Neural cell (in vitro differentiated cells): ENCODE results near the gene KRTAP5-9. TPM values are rescaled to one million over a fixed set of nuclear protein-coding genes. Genes with fewer than 3 reads are reported as not detected.

Experiments used
- H2AFZ ChIP-seq: fragments of 200-600, 300-800 bp; sonication (generic), shearing (Covaris generic); 2 replicates; pipeline ENCODE4 v1.6.0; 2014; ENCODE audit warnings: low read depth, mild to moderate bottlenecking, antibody characterized with exemption, low read length, moderate library complexity
- H3F3A ChIP-seq: fragments of 200-600 bp; shearing (Covaris generic); 2 replicates; pipeline ENCODE4 v1.6.1; 2016; ENCODE audit warnings: mild to moderate bottlenecking, moderate library complexity, mixed read lengths, antibody characterized with exemption, low read length; ENCODE audit not compliant: insufficient read depth, poor library complexity, severe bottlenecking
- H3K27ac ChIP-seq: fragments of 200-600, 300-800 bp; sonication (generic), shearing (Covaris generic); 2 replicates; pipeline ENCODE4 v1.5.1; 2014; ENCODE audit warnings: mild to moderate bottlenecking, low read length, moderate library complexity
- H3K27me3 ChIP-seq: fragments of 300-800, 200-600 bp; sonication (generic), shearing (Covaris generic); 2 replicates; pipeline ENCODE4 v1.6.0; 2014; ENCODE audit warnings: mild to moderate bottlenecking, low read depth, low read length, moderate library complexity; ENCODE audit not compliant: insufficient read depth
- H3K36me3 ChIP-seq: fragments of 300-800, 200-600 bp; sonication (generic), shearing (Covaris generic); 2 replicates; pipeline ENCODE4 v1.5.1; 2014; ENCODE audit warnings: mild to moderate bottlenecking, antibody characterized with exemption, low read length, moderate library complexity; ENCODE audit not compliant: insufficient read depth
- H3K4me2 ChIP-seq: fragments of 300-800, 200-600 bp; sonication (generic), shearing (Covaris generic); 2 replicates; pipeline ENCODE4 v1.6.0; 2014; ENCODE audit warnings: mild to moderate bottlenecking, low read length
- H3K4me3 ChIP-seq: fragments of 300-800, 200-600 bp; sonication (generic), shearing (Covaris generic); 2 replicates; pipeline ENCODE4 v1.5.1; 2014; ENCODE audit warnings: mild to moderate bottlenecking, low read length, moderate library complexity
- H3K79me2 ChIP-seq: fragments of 200-600 bp; shearing (Covaris generic); replicated peaks from 2 replicates; pipeline ENCODE4 v1.6.0; 2014; ENCODE audit warnings: mild to moderate bottlenecking, low read length, moderate library complexity; ENCODE audit not compliant: insufficient read depth
- H3K9ac ChIP-seq: fragments of 300-800, 200-600 bp; sonication (generic), shearing (Covaris generic); 2 replicates; pipeline ENCODE4 v1.6.1; 2016; ENCODE audit warnings: mild to moderate bottlenecking, low read length, mixed read lengths
- H3K9me2 ChIP-seq: fragments of 200-600 bp; shearing (Covaris generic); 2 replicates; pipeline ENCODE4 v1.6.1; 2016; ENCODE audit warnings: mild to moderate bottlenecking, low read length, mixed read lengths; ENCODE audit not compliant: insufficient read depth
- H3K9me3 ChIP-seq: fragments of 200-600, 300-800 bp; sonication (generic), shearing (Covaris generic); 2 replicates; pipeline ENCODE4 v1.6.1; 2016; ENCODE audit warnings: mild to moderate bottlenecking, mixed run types, low read length, moderate library complexity, mixed read lengths
- H4K20me1 ChIP-seq: fragments of 200-600 bp; shearing (Covaris generic); 2 replicates; pipeline ENCODE4 v1.6.1; 2016; ENCODE audit warnings: mild to moderate bottlenecking, mixed run types; ENCODE audit not compliant: insufficient read depth
- EP300 ChIP-seq: fragments of 450-650 bp; conservative IDR thresholded peaks from 2 replicates; pipeline ENCODE4 v1.6.1; 2014; ENCODE audit warnings: antibody characterized with exemption, mild to moderate bottlenecking, moderate library complexity; ENCODE audit not compliant: poor library complexity, severe bottlenecking
- EZH2 ChIP-seq: fragments of 200-600, 300-800 bp; shearing (Covaris generic), sonication (generic); IDR thresholded peaks from 2 replicates; pipeline ENCODE4 v1.6.1; 2014; ENCODE audit warnings: antibody characterized with exemption, low read length, borderline replicate concordance, mild to moderate bottlenecking; ENCODE audit not compliant: insufficient read depth, poor library complexity, severe bottlenecking
- MXI1 ChIP-seq: fragments of 450-650 bp; conservative IDR thresholded peaks from 2 replicates; pipeline ENCODE4 v1.6.1; 2014; ENCODE audit warnings: antibody characterized with exemption, mild to moderate bottlenecking; ENCODE audit not compliant: poor library complexity, severe bottlenecking
- POLR2AphosphoS5 ChIP-seq: IDR thresholded peaks from 2 replicates; pipeline ENCODE4 v1.6.1; 2012
- RAD21 ChIP-seq: fragments of 450-650 bp; conservative IDR thresholded peaks from 2 replicates; pipeline ENCODE4 v1.6.1; 2014; ENCODE audit warnings: antibody characterized with exemption, mild to moderate bottlenecking, moderate library complexity
- REST ChIP-seq: IDR thresholded peaks from 2 replicates; pipeline ENCODE4 v1.6.1; 2012; ENCODE audit warnings: borderline replicate concordance
- SMC3 ChIP-seq: fragments of 450-650 bp; conservative IDR thresholded peaks from 2 replicates; pipeline ENCODE4 v1.6.1; 2014; ENCODE audit warnings: antibody characterized with exemption, mild to moderate bottlenecking, moderate library complexity; ENCODE audit not compliant: poor library complexity
- TAF1 ChIP-seq: IDR thresholded peaks from 2 replicates; pipeline ENCODE4 v1.6.1; 2012; ENCODE audit warnings: low read depth
- polyA plus RNA-seq: library from polyadenylated mRNA; depleted of rRNA; stranded (reverse); fragments of >200 nt; gene quantifications from 2 replicates; pipeline ENCODE4 v1.2.3, GENCODE V29; 2014
- TF ChIP-seq, protein P1 (sequence below): fragments of 450-650 bp; IDR thresholded peaks from 2 replicates; pipeline ENCODE4 v1.5.1; 2014; ENCODE audit warnings: antibody characterized with exemption, mild to moderate bottlenecking, moderate library complexity; ENCODE audit not compliant: poor library complexity, severe bottlenecking

Gene KRTAP5-9
- polyA plus RNA-seq, 1 donor from 2014 or later, result not detected

- TF ChIP-seq POLR2AphosphoS5 (no peak), TAF1 (no peak), REST (no peak), SMC3 (no peak), EZH2 (no peak), EP300 (no peak), MXI1 (no peak), RAD21 (no peak)
- TF ChIP-seq, protein P1, sequence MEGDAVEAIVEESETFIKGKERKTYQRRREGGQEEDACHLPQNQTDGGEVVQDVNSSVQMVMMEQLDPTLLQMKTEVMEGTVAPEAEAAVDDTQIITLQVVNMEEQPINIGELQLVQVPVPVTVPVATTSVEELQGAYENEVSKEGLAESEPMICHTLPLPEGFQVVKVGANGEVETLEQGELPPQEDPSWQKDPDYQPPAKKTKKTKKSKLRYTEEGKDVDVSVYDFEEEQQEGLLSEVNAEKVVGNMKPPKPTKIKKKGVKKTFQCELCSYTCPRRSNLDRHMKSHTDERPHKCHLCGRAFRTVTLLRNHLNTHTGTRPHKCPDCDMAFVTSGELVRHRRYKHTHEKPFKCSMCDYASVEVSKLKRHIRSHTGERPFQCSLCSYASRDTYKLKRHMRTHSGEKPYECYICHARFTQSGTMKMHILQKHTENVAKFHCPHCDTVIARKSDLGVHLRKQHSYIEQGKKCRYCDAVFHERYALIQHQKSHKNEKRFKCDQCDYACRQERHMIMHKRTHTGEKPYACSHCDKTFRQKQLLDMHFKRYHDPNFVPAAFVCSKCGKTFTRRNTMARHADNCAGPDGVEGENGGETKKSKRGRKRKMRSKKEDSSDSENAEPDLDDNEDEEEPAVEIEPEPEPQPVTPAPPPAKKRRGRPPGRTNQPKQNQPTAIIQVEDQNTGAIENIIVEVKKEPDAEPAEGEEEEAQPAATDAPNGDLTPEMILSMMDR, result no peak
- Histone ChIP-seq H3K27me3 (no peaks in the 10 kb centered on the region), H3K4me2 (no peak overlapping the region), H3K27ac (no peak overlapping the region), H3F3A (no peaks in the 10 kb centered on the region), H3K4me3 (no peak overlapping the region), H3K9ac (no peak overlapping the region), H2AFZ (no peak overlapping the region), H3K9me3 (no peaks in the 10 kb centered on the region), H3K79me2 (no peaks in the 10 kb centered on the region), H3K9me2 (no peaks in the 10 kb centered on the region), H4K20me1 (no peaks in the 10 kb centered on the region), H3K36me3 (no peaks in the 10 kb centered on the region)
These were observed 48.7 kb upstream of the KRTAP5-9 start for GRCh38 chr11:71499546-71499945.

GRCh38 chr11:71500601-71501021 lies 47.6 kb upstream of the KRTAP5-9 start:
- H3K9me2 ChIP-seq, result no peaks in the 10 kb centered on the region
- no peak overlapping the region for H3K4me3 ChIP-seq
- H3K27me3 ChIP-seq, result no peaks in the 10 kb centered on the region
- no peaks in the 10 kb centered on the region for H3K9me3 ChIP-seq
- H3K4me2 ChIP-seq, result no peak overlapping the region
- no peaks in the 10 kb centered on the region for H3K36me3 ChIP-seq
- no peaks in the 10 kb centered on the region for H3K79me2 ChIP-seq
- no peak overlapping the region for H2AFZ ChIP-seq
- TF ChIP-seq REST, result no peak
- TF ChIP-seq MXI1, result no peak
- no peak for TF ChIP-seq SMC3
- no peak for TF ChIP-seq TAF1
- TF ChIP-seq EZH2, result no peak
- no peak for TF ChIP-seq POLR2AphosphoS5
- no peak for TF ChIP-seq EP300
- TF ChIP-seq RAD21, result no peak
- TF ChIP-seq, protein P1, result no peak
- H4K20me1 ChIP-seq, result no peaks in the 10 kb centered on the region
- H3F3A ChIP-seq, result no peaks in the 10 kb centered on the region
- H3K9ac ChIP-seq, result no peak overlapping the region
- H3K27ac ChIP-seq, result no peak overlapping the region
